SU-DHL-6 (cell line): ENCODE measurements around the gene FBH1.

ENCODE experiments used
- H2AFZ ChIP-seq: fragments of 200-600 bp; sonication (generic); 2 replicates; pipeline ENCODE4 v1.6.1; 2014; ENCODE audit warnings: low read depth, mild to moderate bottlenecking, moderate library complexity, mixed read lengths, antibody characterized with exemption, low read length; ENCODE audit not compliant: severe bottlenecking
- H3F3A ChIP-seq: fragments of 200-600 bp; shearing (Covaris generic); 2 replicates; pipeline ENCODE4 v1.6.0; 2016; ENCODE audit warnings: antibody characterized with exemption, mild to moderate bottlenecking; ENCODE audit not compliant: insufficient read depth
- H3K27ac ChIP-seq: fragments of 200-600 bp; sonication (generic); 2 replicates; pipeline ENCODE4 v1.5.1; 2016; ENCODE audit warnings: low read depth, mild to moderate bottlenecking, low read length, moderate library complexity, mixed read lengths
- H3K27me3 ChIP-seq: fragments of 200-600 bp; sonication (generic), shearing (Covaris generic); 2 replicates; pipeline ENCODE4 v1.6.0; 2014; ENCODE audit warnings: mild to moderate bottlenecking, low read length
- H3K36me3 ChIP-seq: fragments of 200-600 bp; sonication (generic); 2 replicates; pipeline ENCODE4 v1.6.1; 2014; ENCODE audit warnings: mild to moderate bottlenecking, low read length, mixed read lengths
- H3K4me2 ChIP-seq: fragments of 300-600, 200-600 bp; shearing (Covaris generic), sonication (generic); 2 replicates; pipeline ENCODE4 v1.6.0; 2014; ENCODE audit warnings: low read length, low read depth, mild to moderate bottlenecking; ENCODE audit not compliant: poor library complexity, severe bottlenecking
- H3K4me3 ChIP-seq: fragments of 200-600 bp; sonication (generic); 2 replicates; pipeline ENCODE4 v1.5.1; 2014; ENCODE audit warnings: antibody characterized with exemption, low read length, mild to moderate bottlenecking, mixed read lengths; ENCODE audit not compliant: insufficient read depth, poor library complexity, severe bottlenecking
- H3K79me2 ChIP-seq: fragments of 200-600 bp; sonication (generic); 2 replicates; pipeline ENCODE4 v1.6.1; 2014; ENCODE audit warnings: mild to moderate bottlenecking, low read length, moderate library complexity; ENCODE audit not compliant: insufficient read depth
- H3K9ac ChIP-seq: fragments of 200-600 bp; sonication (generic); 2 replicates; pipeline ENCODE4 v1.7.0; 2014; ENCODE audit warnings: mild to moderate bottlenecking, low read length
- H3K9me2 ChIP-seq: fragments of 200-600 bp; sonication (generic); replicated peaks from 2 replicates; pipeline ENCODE4 v1.6.1; 2014; ENCODE audit warnings: low read length; ENCODE audit not compliant: insufficient read depth
- H3K9me3 ChIP-seq: fragments of 200-600 bp; sonication (generic); 2 replicates; pipeline ENCODE4 v1.6.1; 2014; ENCODE audit warnings: low read length, mixed read lengths; ENCODE audit not compliant: insufficient read depth
- H4K20me1 ChIP-seq: fragments of 200-600 bp; sonication (generic); 2 replicates; pipeline ENCODE4 v1.6.1; 2014; ENCODE audit warnings: low read depth, mild to moderate bottlenecking, antibody characterized with exemption, low read length, moderate library complexity, mixed read lengths
- CTCF ChIP-seq: fragments of 200-600 bp; sonication (generic); IDR thresholded peaks from one replicate; pipeline ENCODE4 v1.5.1; 2017; ENCODE audit warnings: antibody characterized with exemption, mild to moderate bottlenecking, low read length, moderate library complexity; ENCODE audit not compliant: insufficient read depth, poor library complexity, severe bottlenecking
- EZH2phosphoT487 ChIP-seq: fragments of 200-600 bp; sonication (generic), shearing (Covaris generic); conservative IDR thresholded peaks from 2 replicates; pipeline ENCODE4 v1.6.1; 2018; ENCODE audit warnings: mild to moderate bottlenecking, antibody characterized with exemption, low read length, moderate library complexity, mixed read lengths

The FBH1 gene

DNA sequence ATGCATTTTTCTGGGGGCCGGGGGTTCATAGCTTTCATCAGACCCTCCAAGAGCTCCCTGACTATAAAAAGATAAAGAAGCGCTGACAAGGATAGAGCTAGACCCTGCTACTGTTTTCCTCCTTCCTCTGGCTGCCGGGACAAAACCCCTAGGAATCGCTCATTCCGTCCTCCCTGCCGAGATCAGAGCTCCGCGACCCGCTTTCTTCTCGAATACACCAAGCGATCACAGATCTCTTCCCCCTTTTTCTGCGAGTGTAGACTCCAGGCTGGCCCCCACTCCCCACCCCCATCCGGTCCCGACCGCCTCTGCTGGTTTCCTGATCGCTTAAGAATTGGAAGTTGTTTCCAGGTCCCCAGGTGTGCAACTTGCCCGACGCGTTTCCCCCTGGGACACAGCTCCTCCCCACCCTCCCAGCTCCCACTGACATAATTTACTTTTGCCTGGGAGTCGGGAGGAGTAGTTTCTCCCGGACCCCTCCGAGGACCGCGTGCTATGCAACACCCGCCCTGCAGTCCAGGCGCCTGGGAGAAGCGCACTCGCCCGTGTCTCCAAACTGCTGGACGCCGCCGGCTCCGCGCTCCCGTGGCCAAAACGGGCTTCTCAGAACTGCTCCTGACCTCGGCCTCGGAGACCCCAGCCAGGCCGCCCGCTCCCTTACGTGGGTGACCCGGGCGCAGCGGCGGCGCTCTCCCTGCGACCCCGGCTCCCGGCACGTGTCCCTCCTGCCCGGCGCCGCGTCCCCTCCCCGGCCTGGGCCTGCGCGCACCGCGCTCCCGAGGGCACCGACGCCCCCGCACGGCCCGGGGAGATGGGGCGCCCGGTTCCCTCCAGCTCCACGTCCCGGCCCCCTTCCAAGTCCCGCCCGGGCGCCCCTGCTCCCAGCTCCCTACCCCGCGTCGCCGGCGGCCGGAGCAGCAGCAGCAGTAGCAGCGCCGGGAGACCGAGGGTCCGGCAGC lies 86.7 kb downstream of the FBH1 start:
- TF ChIP-seq EZH2phosphoT487 (no peak), CTCF (no peak)
- peak overlapping the region; percentile 94 for H2AFZ ChIP-seq
- H3K27ac ChIP-seq = no peak overlapping the region
- H3K79me2 ChIP-seq = no peaks in the 10 kb centered on the region
- H3K9ac ChIP-seq = peak overlapping the region; percentile 60
- H3F3A ChIP-seq = no peaks in the 10 kb centered on the region
- H3K27me3 ChIP-seq = no peaks in the 10 kb centered on the region
- H3K36me3 ChIP-seq = no peaks in the 10 kb centered on the region
- no peaks in the 10 kb centered on the region for H3K9me2 ChIP-seq
- H3K4me3 ChIP-seq = peak overlapping the region; percentile 93
- no peaks in the 10 kb centered on the region for H3K9me3 ChIP-seq
- H4K20me1 ChIP-seq = no peaks in the 10 kb centered on the region
- H3K4me2 ChIP-seq = peak overlapping the region; percentile 69

GRCh38 chr10:5977471-5978229 lies 87.6 kb downstream of the FBH1 start, which contains the start of gene IL15RA:
TSS of gene IL15RA (minus strand) at chr10:5977543. CDS start at chr10:5977492, 51 bp downstream.
- peak within 1 kb of the TSS; percentile 93 for H3K4me3 ChIP-seq
- H3K27me3 ChIP-seq = no peaks in the 10 kb centered on the region
- H3F3A ChIP-seq = no peaks in the 10 kb centered on the region
- H3K4me2 ChIP-seq = peak within 1 kb of the TSS; percentile 69
- H3K9ac ChIP-seq = peak within 1 kb of the TSS; percentile 60
- H4K20me1 ChIP-seq = no peaks in the 10 kb centered on the region
- H3K79me2 ChIP-seq = no peaks in the 10 kb centered on the region
- peak within 1 kb of the TSS; percentile 94 for H2AFZ ChIP-seq
- TF ChIP-seq EZH2phosphoT487 = no peak
- no peak for TF ChIP-seq CTCF
- no peaks in the 10 kb centered on the region for H3K36me3 ChIP-seq
- no peak within 1 kb of the TSS for H3K27ac ChIP-seq
- no peaks in the 10 kb centered on the region for H3K9me3 ChIP-seq
- no peaks in the 10 kb centered on the region for H3K9me2 ChIP-seq

- H3K27ac ChIP-seq = no peak overlapping the region
- no peak for TF ChIP-seq EZH2phosphoT487
- no peak for TF ChIP-seq CTCF
Measured at GRCh38 chr10:5978230-5978489, 88.1 kb downstream of the FBH1 start.

More at GRCh38 chr10:5978230-5978489, 88.1 kb downstream of the FBH1 start:
- no peaks in the 10 kb centered on the region for H3K9me2 ChIP-seq
- peak overlapping the region; percentile 69 for H3K4me2 ChIP-seq
- H3K4me3 ChIP-seq = peak overlapping the region; percentile 93
- no peaks in the 10 kb centered on the region for H3F3A ChIP-seq
- H4K20me1 ChIP-seq = no peaks in the 10 kb centered on the region
- no peaks in the 10 kb centered on the region for H3K79me2 ChIP-seq
- no peaks in the 10 kb centered on the region for H3K27me3 ChIP-seq
- no peak overlapping the region for H2AFZ ChIP-seq
- no peaks in the 10 kb centered on the region for H3K36me3 ChIP-seq
- peak overlapping the region; percentile 60; the same call in 1 of the 2 replicates for H3K9ac ChIP-seq
- no peaks in the 10 kb centered on the region for H3K9me3 ChIP-seq
